ENCODE results near the gene ENKD1. TPM values are rescaled to one million over a fixed set of nuclear protein-coding genes. Genes with fewer than 3 reads are reported as not detected.
"Not testable (repeated sequence)": the region's sequence is repeated elsewhere in the genome, so short reads cannot be mapped to it uniquely, and the experiment has no call there.

The ENKD1 gene
- total and polyA plus RNA-seq, 4 experiments from 2014 or later: 1.1 to 7.7 (median 4.6) TPM

DNA sequence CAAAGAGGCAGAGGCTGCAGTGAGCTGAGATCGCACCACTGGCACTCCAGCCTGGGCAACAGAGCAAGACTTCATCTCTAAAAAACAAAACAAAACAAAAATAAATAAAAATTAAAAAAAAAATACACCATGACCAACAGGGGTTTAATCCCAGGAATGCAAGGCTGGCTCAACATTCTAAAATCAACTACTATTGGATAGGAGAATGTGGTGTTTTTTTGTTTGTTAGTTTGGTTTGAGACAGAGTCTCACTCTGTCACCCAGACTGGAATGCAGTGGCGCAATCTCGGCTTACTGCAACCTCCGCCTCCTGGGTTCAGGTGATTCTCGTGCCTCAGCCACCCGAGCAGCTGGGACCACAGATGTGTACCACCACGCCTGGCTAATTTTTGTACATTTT lies 32.7 kb upstream of the ENKD1 start:
- H3K36me3 Mint-ChIP-seq: peaks cover 11 to 14% of the 10 kb centered on the region in 2 donors
- POLR2A ChIA-PET (ENCODE audit: partially characterized antibody): no interaction called here
- Histone ChIP-seq H3K27ac (ENCODE audit: low read depth, low read length) (no peak overlapping the region), H3K9me3 (ENCODE audit: control insufficient read depth in 1 of 2, low read length in 2 of 2) (no peaks in the 10 kb centered on the region), H3K27me3 (ENCODE audit: insufficient read depth, low read length) (no peaks in the 10 kb centered on the region), H3K4me1 (ENCODE audit: insufficient read depth, low read length) (peaks cover 18% of the 10 kb centered on the region), H3K36me3 (ENCODE audit: insufficient read depth, low read length) (no peaks in the 10 kb centered on the region), H3K4me3 (ENCODE audit: low read length in 2 of 2) (no peak overlapping the region)
- intact Hi-C loops (cut with micrococcal nuclease): no loop called here
- H3K27me3 Mint-ChIP-seq: no peaks in the 10 kb centered on the region
- CTCF ChIA-PET (ENCODE audit: partially characterized antibody): no interaction called here
- no peak for DNase-seq
- no peak overlapping the region for H3K27ac Mint-ChIP-seq
- H3K4me3 Mint-ChIP-seq: no peak overlapping the region
- H3K9me3 Mint-ChIP-seq: peaks cover 0 to 2% (median 0%) of the 10 kb centered on the region in 8 donors
- H3K4me1 Mint-ChIP-seq: peaks cover 15 to 19% (median 18%) of the 10 kb centered on the region in 4 donors

DNA sequence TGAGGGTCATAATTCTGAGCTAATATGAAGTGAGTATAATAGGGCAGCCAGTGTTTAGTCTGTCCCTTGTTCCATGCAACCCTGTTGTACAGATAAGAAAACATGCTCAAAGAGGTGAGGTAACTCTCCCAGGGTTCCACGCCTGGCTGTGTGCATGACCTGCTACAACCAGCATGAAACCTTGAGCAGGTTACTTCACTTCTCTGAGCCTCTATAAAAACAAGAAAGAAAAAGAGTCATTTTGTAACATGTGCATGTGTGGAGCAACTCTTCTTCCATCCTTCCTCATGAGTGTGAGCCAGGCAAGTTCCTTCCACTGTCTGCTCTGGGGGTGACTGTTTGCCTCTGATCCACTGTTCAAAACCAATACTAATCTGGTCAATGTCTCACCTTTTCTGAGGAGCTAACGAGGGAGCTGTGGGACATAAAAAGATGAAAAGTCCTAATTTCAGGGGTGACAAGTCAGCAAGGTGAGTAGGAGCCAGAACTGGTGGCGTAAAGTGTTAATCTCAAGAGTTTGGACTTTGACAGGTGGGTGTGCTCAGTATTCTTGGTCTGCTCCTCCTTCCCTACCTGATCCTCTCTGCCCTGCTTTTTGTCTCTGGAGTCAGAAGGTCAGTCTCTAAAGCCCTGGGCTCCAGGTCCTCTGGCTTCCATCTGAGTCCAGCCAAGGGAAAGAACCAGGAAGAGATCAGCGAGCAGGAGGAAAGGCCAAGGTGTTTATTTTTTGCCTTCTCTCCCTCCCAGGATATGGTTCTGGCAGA lies 31.1 kb upstream of the ENKD1 start:
- Mint-ChIP-seq H3K4me1 (peaks cover 5 to 10% (median 6%) of the 10 kb centered on the region in 4 donors), H3K27ac (peak overlapping the region in 1 of 7 donors; percentile 22), H3K4me3 (no peak overlapping the region), H3K9me3 (peaks cover 0 to 2% (median 0%) of the 10 kb centered on the region in 8 donors), H3K27me3 (no peaks in the 10 kb centered on the region), H3K36me3 (peaks cover 11 to 14% of the 10 kb centered on the region in 2 donors)
- peaks cover 1% of the 10 kb centered on the region for H3K4me1 ChIP-seq (ENCODE audit: insufficient read depth, low read length)
- no peaks in the 10 kb centered on the region for H3K27me3 ChIP-seq (ENCODE audit: insufficient read depth, low read length)
- no peaks in the 10 kb centered on the region for H3K9me3 ChIP-seq (ENCODE audit: control insufficient read depth in 1 of 2, low read length in 2 of 2)
- DNase-seq: no peak
- CTCF ChIA-PET (ENCODE audit: partially characterized antibody): no interaction called here
- no peaks in the 10 kb centered on the region for H3K36me3 ChIP-seq (ENCODE audit: insufficient read depth, low read length)
- H3K4me3 ChIP-seq (ENCODE audit: low read length in 2 of 2): no peak overlapping the region
- H3K27ac ChIP-seq (ENCODE audit: low read depth, low read length): no peak overlapping the region
- POLR2A ChIA-PET (ENCODE audit: partially characterized antibody): interaction anchor here (0.6 kb wide), 1 partner anchor 18 kb away, joined by 3 read pairs; no protein-coding TSS in a partner anchor
- intact Hi-C loops (cut with micrococcal nuclease): no loop called here

DNA sequence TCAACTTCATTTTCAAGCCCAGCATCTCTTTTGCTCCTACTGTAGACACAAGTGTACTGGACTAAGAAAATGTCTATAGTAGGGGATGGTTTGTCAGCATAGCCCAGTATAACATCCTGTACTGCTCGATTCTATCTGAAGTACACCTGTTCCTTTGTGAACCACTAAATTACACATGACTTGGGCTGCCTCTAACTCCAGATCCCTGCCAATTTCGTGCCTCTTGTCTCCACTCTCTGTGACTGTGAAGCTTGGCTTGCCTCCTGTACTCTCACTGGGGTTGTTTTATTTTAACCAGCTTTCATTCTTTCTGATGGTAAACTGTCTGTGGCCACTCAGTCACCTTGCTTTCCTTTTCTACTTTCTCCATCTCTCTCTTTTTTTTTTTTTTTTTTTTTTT lies 28.1 kb upstream of the ENKD1 start:
- Histone ChIP-seq H3K4me3 (ENCODE audit: low read length in 2 of 2) (no peak overlapping the region), H3K36me3 (ENCODE audit: insufficient read depth, low read length) (no peaks in the 10 kb centered on the region), H3K27ac (ENCODE audit: low read depth, low read length) (no peak overlapping the region), H3K27me3 (ENCODE audit: insufficient read depth, low read length) (no peaks in the 10 kb centered on the region), H3K9me3 (ENCODE audit: control insufficient read depth in 1 of 2, low read length in 2 of 2) (no peaks in the 10 kb centered on the region), H3K4me1 (ENCODE audit: insufficient read depth, low read length) (no peaks in the 10 kb centered on the region)
- Mint-ChIP-seq H3K27ac (peak overlapping the region in 5 of 7 donors; percentile 23 to 70 (median 66)), H3K4me3 (no peak overlapping the region), H3K9me3 (peaks cover 0 to 2% (median 0%) of the 10 kb centered on the region in 8 donors), H3K4me1 (peaks cover 4 to 8% (median 6%) of the 10 kb centered on the region in 4 donors), H3K27me3 (no peaks in the 10 kb centered on the region), H3K36me3 (peaks cover 12 to 14% of the 10 kb centered on the region in 2 donors)
- intact Hi-C loops (cut with micrococcal nuclease): no loop called here
- no peak for DNase-seq
- POLR2A ChIA-PET (ENCODE audit: partially characterized antibody): no interaction called here
- CTCF ChIA-PET (ENCODE audit: partially characterized antibody): no interaction called here

DNA sequence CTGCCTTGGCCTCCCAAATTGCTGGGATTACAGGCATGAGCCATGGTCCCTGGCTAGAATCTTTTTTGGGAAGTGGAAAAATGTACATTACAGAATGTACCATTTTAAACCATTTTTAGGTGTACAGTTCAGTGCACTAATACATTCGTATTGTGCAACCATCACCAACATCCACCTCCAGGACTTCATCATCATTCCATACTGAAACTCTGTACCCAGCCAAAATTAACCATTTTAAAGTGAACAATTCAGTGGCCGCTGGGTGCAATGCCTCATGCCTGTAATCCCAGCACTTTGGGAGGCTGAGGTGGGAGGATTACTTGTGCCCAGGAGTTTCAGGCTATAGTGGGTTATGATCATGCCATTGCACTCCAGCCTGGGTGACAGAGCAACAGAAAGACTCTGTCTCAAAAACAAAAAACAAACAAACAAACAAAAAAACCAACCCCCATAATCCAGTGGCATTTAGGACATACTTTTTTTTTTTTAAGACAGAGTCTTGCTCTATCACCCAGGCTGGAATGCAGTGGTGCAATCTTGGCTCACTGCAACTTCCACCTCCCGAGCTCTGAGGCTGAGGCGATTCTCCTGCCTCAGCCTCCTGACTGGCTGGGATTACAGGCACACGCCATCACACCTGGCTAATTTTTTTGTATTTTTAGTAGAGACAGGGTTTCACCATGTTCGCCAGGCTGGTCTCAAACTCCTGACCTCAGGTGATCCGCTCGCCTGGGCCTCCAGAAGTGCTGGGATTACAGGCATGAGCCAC lies 27.2 kb upstream of the ENKD1 start:
- H3K27me3 ChIP-seq (ENCODE audit: insufficient read depth, low read length); POLR2A ChIA-PET (ENCODE audit: partially characterized antibody); H3K4me1 ChIP-seq (ENCODE audit: insufficient read depth, low read length); DNase-seq; H3K4me3 ChIP-seq (ENCODE audit: low read length in 2 of 2); H3K9me3 Mint-ChIP-seq; CTCF ChIA-PET (ENCODE audit: partially characterized antibody); H3K36me3 ChIP-seq (ENCODE audit: insufficient read depth, low read length); H3K4me1 Mint-ChIP-seq; H3K27ac ChIP-seq (ENCODE audit: low read depth, low read length); intact Hi-C loops (cut with micrococcal nuclease); H3K27me3 Mint-ChIP-seq; H3K9me3 ChIP-seq (ENCODE audit: control insufficient read depth in 1 of 2, low read length in 2 of 2); H3K4me3 Mint-ChIP-seq: not testable (repeated sequence)
- H3K36me3 Mint-ChIP-seq: peaks cover 11 to 13% of the 10 kb centered on the region in 2 donors
- H3K27ac Mint-ChIP-seq: peak overlapping the region in 4 of 7 donors; percentile 6 to 70 (median 58)

DNA sequence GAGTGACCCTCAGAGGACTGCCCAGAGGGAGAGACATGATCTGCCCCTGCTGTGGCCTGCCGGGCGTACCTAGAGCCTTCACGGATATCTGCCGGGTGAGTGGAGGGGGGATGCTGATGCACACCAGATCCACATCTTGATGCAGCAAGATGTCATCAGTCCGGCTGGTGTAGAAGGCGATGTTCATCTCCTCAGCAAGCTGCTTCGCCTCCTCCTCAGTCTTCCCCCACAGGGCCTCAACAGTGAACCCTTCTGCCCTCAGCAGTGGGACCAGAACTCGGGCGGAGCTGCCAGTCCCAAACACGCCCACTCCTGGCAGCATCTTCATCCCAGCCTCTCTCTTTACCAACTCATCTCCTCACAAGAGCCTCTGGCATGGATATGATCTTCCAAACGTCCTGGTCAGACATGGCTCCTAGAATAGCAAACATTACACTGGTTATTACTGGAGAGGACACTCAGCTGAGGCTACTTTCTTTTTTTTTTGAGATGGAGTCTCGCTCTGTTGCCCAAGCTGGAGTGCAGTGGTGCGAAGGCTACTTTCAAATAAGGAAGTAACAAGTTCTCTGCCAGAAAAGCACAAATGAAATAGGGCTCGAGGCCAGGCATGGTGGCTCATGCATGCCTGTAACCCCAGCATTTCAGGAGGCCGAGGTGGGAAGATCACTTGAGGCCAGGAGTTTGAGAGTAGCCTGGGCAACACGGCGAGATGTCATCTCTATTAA lies 19.0 kb upstream of the ENKD1 start:
- DNase-seq: no peak
- Histone ChIP-seq H3K36me3 (ENCODE audit: insufficient read depth, low read length) (peaks cover 3% of the 10 kb centered on the region), H3K27ac (ENCODE audit: low read depth, low read length) (peak overlapping the region; percentile 18), H3K9me3 (ENCODE audit: control insufficient read depth in 1 of 2, low read length in 2 of 2) (no peaks in the 10 kb centered on the region), H3K4me3 (ENCODE audit: low read length in 2 of 2) (peak overlapping the region in 1 of 2 donors; percentile 18), H3K4me1 (ENCODE audit: insufficient read depth, low read length) (peaks cover 19% of the 10 kb centered on the region), H3K27me3 (ENCODE audit: insufficient read depth, low read length) (no peaks in the 10 kb centered on the region)
- peaks cover 22 to 40% (median 29%) of the 10 kb centered on the region in 4 donors for H3K4me1 Mint-ChIP-seq
- peaks cover 7 to 22% of the 10 kb centered on the region in 2 donors for H3K36me3 Mint-ChIP-seq
- peak overlapping the region in 7 of 8 donors; percentile 21 to 77 (median 65) for H3K4me3 Mint-ChIP-seq
- CTCF ChIA-PET (ENCODE audit: partially characterized antibody): interaction anchor here (0.9 to 1.0 kb wide), 2 partner anchors 13 to 164 kb away, joined by 4 to 6 read pairs; no protein-coding TSS in a partner anchor
- H3K27ac Mint-ChIP-seq: peak overlapping the region; percentile 79 to 92 (median 91)
- POLR2A ChIA-PET (ENCODE audit: partially characterized antibody): interaction anchor here (0.6 to 1.0 kb wide), 3 partner anchors 24 to 391 kb away, joined by 3 to 4 read pairs (median 3); partner anchors contain the start of genes GFOD2 and PARD6A
- no peaks in the 10 kb centered on the region for H3K9me3 Mint-ChIP-seq
- no peaks in the 10 kb centered on the region for H3K27me3 Mint-ChIP-seq
- intact Hi-C loops (cut with micrococcal nuclease): no loop called here

DNA sequence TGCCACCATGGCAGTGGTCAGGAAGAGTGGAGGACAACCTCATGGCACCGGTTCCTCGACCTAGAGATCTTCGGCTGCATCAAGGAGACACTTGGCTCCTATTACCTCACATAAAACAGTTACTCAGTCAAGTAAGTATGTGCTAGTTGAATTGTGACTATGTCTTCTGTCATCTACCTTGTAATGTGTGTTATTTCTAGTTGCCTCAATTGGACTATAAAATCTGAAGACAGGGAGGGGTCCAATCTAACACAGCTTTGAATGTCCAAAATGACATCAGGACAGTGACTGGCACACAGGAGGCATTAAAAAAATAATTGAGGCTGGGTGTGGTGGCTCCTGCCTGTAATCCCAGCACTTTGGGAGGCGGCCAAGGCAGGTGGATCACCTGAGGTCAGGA lies 17.2 kb upstream of the ENKD1 start:
- ChIA-PET POLR2A (ENCODE audit: partially characterized antibody) (interaction anchor here (1.0 to 2.4 kb wide), 3 partner anchors 16 to 122 kb away, joined by 3 to 6 read pairs (median 4); partner anchors contain the start of gene CTCF), CTCF (ENCODE audit: partially characterized antibody) (interaction anchor here (0.8 to 3.3 kb wide), 2 partner anchors 10 to 162 kb away, joined by 3 to 20 read pairs; no protein-coding TSS in a partner anchor)
- Histone ChIP-seq H3K36me3 (ENCODE audit: insufficient read depth, low read length) (peaks cover 3% of the 10 kb centered on the region), H3K27me3 (ENCODE audit: insufficient read depth, low read length) (no peaks in the 10 kb centered on the region), H3K4me3 (ENCODE audit: low read length in 2 of 2) (no peak overlapping the region), H3K9me3 (ENCODE audit: control insufficient read depth in 1 of 2, low read length in 2 of 2) (no peaks in the 10 kb centered on the region), H3K4me1 (ENCODE audit: insufficient read depth, low read length) (peaks cover 19% of the 10 kb centered on the region), H3K27ac (ENCODE audit: low read depth, low read length) (no peak overlapping the region)
- H3K27me3 Mint-ChIP-seq: no peaks in the 10 kb centered on the region
- H3K4me1 Mint-ChIP-seq: peaks cover 20 to 40% (median 28%) of the 10 kb centered on the region in 4 donors
- H3K4me3 Mint-ChIP-seq: peak overlapping the region in 2 of 8 donors; percentile 1 to 26
- no peak for DNase-seq
- intact Hi-C loops (cut with micrococcal nuclease): no loop called here
- H3K36me3 Mint-ChIP-seq: peaks cover 7 to 24% of the 10 kb centered on the region in 2 donors
- peak overlapping the region in 6 of 7 donors; percentile 35 to 84 (median 75) for H3K27ac Mint-ChIP-seq
- no peaks in the 10 kb centered on the region for H3K9me3 Mint-ChIP-seq
